Neural cell (in vitro differentiated cells): ENCODE results near the gene CHM.

Experiments used
- EP300 ChIP-seq: fragments of 450-650 bp; conservative IDR thresholded peaks from 2 replicates; pipeline ENCODE4 v1.6.1; 2014; ENCODE audit warnings: antibody characterized with exemption, mild to moderate bottlenecking, moderate library complexity; ENCODE audit not compliant: poor library complexity, severe bottlenecking
- EZH2 ChIP-seq: fragments of 200-600, 300-800 bp; shearing (Covaris generic), sonication (generic); IDR thresholded peaks from 2 replicates; pipeline ENCODE4 v1.6.1; 2014; ENCODE audit warnings: antibody characterized with exemption, low read length, borderline replicate concordance, mild to moderate bottlenecking; ENCODE audit not compliant: insufficient read depth, poor library complexity, severe bottlenecking
- POLR2AphosphoS5 ChIP-seq: IDR thresholded peaks from 2 replicates; pipeline ENCODE4 v1.6.1; 2012
- RAD21 ChIP-seq: fragments of 450-650 bp; conservative IDR thresholded peaks from 2 replicates; pipeline ENCODE4 v1.6.1; 2014; ENCODE audit warnings: antibody characterized with exemption, mild to moderate bottlenecking, moderate library complexity
- SMC3 ChIP-seq: fragments of 450-650 bp; conservative IDR thresholded peaks from 2 replicates; pipeline ENCODE4 v1.6.1; 2014; ENCODE audit warnings: antibody characterized with exemption, mild to moderate bottlenecking, moderate library complexity; ENCODE audit not compliant: poor library complexity
- TAF1 ChIP-seq: IDR thresholded peaks from 2 replicates; pipeline ENCODE4 v1.6.1; 2012; ENCODE audit warnings: low read depth
- TF ChIP-seq, protein P1 (sequence below): fragments of 450-650 bp; IDR thresholded peaks from 2 replicates; pipeline ENCODE4 v1.5.1; 2014; ENCODE audit warnings: antibody characterized with exemption, mild to moderate bottlenecking, moderate library complexity; ENCODE audit not compliant: poor library complexity, severe bottlenecking

GRCh38 chrX:86051741-86052140 is 4.4 kb upstream of the CHM start:
- TF ChIP-seq, protein P1, sequence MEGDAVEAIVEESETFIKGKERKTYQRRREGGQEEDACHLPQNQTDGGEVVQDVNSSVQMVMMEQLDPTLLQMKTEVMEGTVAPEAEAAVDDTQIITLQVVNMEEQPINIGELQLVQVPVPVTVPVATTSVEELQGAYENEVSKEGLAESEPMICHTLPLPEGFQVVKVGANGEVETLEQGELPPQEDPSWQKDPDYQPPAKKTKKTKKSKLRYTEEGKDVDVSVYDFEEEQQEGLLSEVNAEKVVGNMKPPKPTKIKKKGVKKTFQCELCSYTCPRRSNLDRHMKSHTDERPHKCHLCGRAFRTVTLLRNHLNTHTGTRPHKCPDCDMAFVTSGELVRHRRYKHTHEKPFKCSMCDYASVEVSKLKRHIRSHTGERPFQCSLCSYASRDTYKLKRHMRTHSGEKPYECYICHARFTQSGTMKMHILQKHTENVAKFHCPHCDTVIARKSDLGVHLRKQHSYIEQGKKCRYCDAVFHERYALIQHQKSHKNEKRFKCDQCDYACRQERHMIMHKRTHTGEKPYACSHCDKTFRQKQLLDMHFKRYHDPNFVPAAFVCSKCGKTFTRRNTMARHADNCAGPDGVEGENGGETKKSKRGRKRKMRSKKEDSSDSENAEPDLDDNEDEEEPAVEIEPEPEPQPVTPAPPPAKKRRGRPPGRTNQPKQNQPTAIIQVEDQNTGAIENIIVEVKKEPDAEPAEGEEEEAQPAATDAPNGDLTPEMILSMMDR, result no peak
- TF ChIP-seq SMC3 (no peak), TAF1 (no peak), EP300 (no peak), EZH2 (no peak), RAD21 (no peak), POLR2AphosphoS5 (no peak)
